Ovary (tissue), 9 donors: ENCODE data around the gene UROC1. TPM values are rescaled to one million over a fixed set of nuclear protein-coding genes. Genes with fewer than 3 reads are reported as not detected.

Source experiments
- DNase-seq, 5 donors: peaks; one replicate each; pipeline ENCODE4 v3.0.0-alpha.2; 2019 to 2020
- H3K27ac ChIP-seq, 2 donors: fragments of 200-600 bp; one replicate each; pipeline versions ENCODE4 v1.5.1 to v1.8.0; 2019 to 2022
- H3K27me3 ChIP-seq: fragments of 200-600 bp; one replicate; pipeline ENCODE4 v1.8.0; 2022
- H3K36me3 ChIP-seq: fragments of 200-600 bp; sonication (generic); one replicate; pipeline ENCODE4 v1.5.1; 2019
- H3K4me1 ChIP-seq: one replicate; pipeline ENCODE4 v1.8.1; 2013; ENCODE audit warnings: mild to moderate bottlenecking, moderate library complexity; ENCODE audit not compliant: insufficient read depth
- H3K4me3 ChIP-seq: fragments of 200-600 bp; sonication (generic); one replicate; pipeline ENCODE4 v1.5.1; 2017
- H3K9me3 ChIP-seq, 2 donors: fragments of 200-600 bp in 1 of 2; sonication (generic) in 1 of 2; one replicate each; pipeline versions ENCODE4 v1.5.1 to v1.8.1; 2013 to 2019; ENCODE audit warnings: mild to moderate bottlenecking in 1 of 2, moderate library complexity in 1 of 2
- EP300 ChIP-seq: sonication (generic); formaldehyde crosslinking; IDR thresholded peaks from one replicate; pipeline ENCODE4 v1.6.1; 2017; ENCODE audit warnings: antibody characterized with exemption
- POLR2A ChIP-seq: fragments of 450-650 bp; IDR thresholded peaks from one replicate; pipeline ENCODE4 v1.6.1; 2017; ENCODE audit warnings: antibody characterized with exemption, mild to moderate bottlenecking, moderate library complexity
- WGBS, 3 donors: extraction: QIAGEN DNeasy Blood & Tissue Kit in 1 of 3; methylation state at CpG; one replicate each; pipeline versions ENCODE4 v1.1.5 to v1.1.7; 2013 to 2017; 5-methylcytosine and 5-hydroxymethylcytosine counted together
- intact Hi-C, 4 donors: fragments of 100-400 bp; cut with DNase I; formaldehyde crosslinking; loops; one replicate each; pipeline versions ENCODE4 v1.11.0 to v1.15.1; 2022 to 2023
- polyA plus RNA-seq, 2 donors: library from polyadenylated mRNA; stranded (reverse); fragments of 200-250 nt in 1 of 2; fragments of 350-450 nt in 1 of 2; fragmentation: Illumina TruSeq in 1 of 2; extraction: RNeasy Lipid Tissue Mini Kit (QIAGEN cat#74804) in 1 of 2; gene quantifications; one replicate each; pipeline ENCODE4 v1.2.3, GENCODE V29; 2013 to 2014
- total RNA-seq, 7 donors: library from RNA; depleted of rRNA in 2 of 7; stranded (reverse); fragments of >200 nt in 2 of 7; fragmentation: NEBNext Ultra II Directional in 3 of 7; extraction: Animal tissue kit (Norgen Biotek cat#: 25700) in 3 of 7; gene quantifications; one replicate each; pipeline versions ENCODE4 v1.1.0 to v1.2.4, GENCODE V29; 2016 to 2023
- TF ChIP-seq, protein P1 (sequence below), 3 donors: fragments of 450-650 bp in 2 of 3; fragments of 200-600 bp in 1 of 3; IDR thresholded peaks; one replicate each; pipeline versions ENCODE4 v1.5.1 to v1.8.0; 2016 to 2022; ENCODE audit warnings: antibody characterized with exemption in 3 of 3, mild to moderate bottlenecking in 1 of 3
- donor health status: DM: no; HTN: no; CAD: no; lungs with moderate emphysema.
- donor health status: DM: no; HTN: no; CAD: no.
- donor health status: Bipolar disorder and iron deficiency.
- donor health status: DM: yes; HTN: yes; CAD: no.
- donor health status: DM: no; HTN: no; CAD: no.
- donor health status: DM: yes; HTN: yes; CAD: no.

The UROC1 gene
- total and polyA plus RNA-seq, 9 donors, result 0.06 to 0.32 (median 0.12) TPM; not detected in 4

DNA sequence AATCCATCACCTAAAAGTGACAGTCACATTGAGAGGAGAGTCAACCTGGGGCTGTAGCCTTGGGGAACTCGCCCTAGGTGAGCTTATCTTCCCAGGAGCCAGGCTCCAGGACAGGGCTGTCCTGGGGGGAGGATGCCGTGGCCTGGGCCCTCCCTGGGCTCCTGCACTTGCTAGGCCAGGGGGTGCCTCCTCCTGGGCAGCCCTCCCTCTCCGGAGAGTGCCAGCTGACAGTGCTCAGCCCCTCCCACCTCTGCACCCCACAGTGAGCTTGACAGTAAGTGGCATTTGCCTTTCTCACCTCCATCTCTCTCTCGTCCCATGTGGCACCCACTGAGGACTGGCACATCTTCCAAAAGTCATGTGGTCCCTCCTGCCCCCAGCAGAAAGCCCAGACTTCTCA lies 19.1 kb downstream of the UROC1 start:
- no peak for DNase-seq
- Histone ChIP-seq H3K4me1 (no peaks in the 10 kb centered on the region), H3K27ac (no peak overlapping the region), H3K9me3 (no peaks in the 10 kb centered on the region), H3K4me3 (no peak overlapping the region), H3K27me3 (no peaks in the 10 kb centered on the region), H3K36me3 (no peaks in the 10 kb centered on the region)
- TF ChIP-seq, protein P1, sequence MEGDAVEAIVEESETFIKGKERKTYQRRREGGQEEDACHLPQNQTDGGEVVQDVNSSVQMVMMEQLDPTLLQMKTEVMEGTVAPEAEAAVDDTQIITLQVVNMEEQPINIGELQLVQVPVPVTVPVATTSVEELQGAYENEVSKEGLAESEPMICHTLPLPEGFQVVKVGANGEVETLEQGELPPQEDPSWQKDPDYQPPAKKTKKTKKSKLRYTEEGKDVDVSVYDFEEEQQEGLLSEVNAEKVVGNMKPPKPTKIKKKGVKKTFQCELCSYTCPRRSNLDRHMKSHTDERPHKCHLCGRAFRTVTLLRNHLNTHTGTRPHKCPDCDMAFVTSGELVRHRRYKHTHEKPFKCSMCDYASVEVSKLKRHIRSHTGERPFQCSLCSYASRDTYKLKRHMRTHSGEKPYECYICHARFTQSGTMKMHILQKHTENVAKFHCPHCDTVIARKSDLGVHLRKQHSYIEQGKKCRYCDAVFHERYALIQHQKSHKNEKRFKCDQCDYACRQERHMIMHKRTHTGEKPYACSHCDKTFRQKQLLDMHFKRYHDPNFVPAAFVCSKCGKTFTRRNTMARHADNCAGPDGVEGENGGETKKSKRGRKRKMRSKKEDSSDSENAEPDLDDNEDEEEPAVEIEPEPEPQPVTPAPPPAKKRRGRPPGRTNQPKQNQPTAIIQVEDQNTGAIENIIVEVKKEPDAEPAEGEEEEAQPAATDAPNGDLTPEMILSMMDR (IDR thresholded peaks at IDR 0.05), result no peak
- TF ChIP-seq EP300, result no peak
- no peak for TF ChIP-seq POLR2A
- intact Hi-C loops, result no loop called here
- 71 to 82% (median 74%) methylated on average over 4 of the region's 4 CpGs for WGBS, 3 donors

DNA sequence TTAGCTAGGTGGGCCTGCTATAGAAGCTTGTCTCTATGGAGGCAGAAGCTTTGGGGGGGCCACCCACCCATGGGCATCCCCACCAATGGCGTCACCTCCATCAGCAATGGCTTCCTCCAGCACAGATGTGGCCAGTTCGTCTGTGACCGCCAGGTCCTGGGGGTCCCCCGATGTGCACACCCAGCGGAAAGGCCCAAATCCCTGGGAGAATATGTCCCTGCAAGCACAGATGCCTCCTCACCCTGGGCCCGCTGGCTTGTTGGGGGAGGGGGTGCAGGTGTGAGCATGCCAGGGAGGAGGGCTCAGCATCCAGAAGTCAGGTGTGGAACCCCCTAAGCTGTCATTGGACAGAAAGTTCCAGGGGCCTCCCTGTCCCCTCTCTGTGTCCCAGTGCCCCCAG lies 19.6 kb downstream of the UROC1 start:
- 91 to 96% (median 94%) methylated on average over 6 of the region's 6 CpGs for WGBS, 3 donors
- Histone ChIP-seq H3K27me3 (no peaks in the 10 kb centered on the region), H3K36me3 (no peaks in the 10 kb centered on the region), H3K9me3 (no peaks in the 10 kb centered on the region), H3K4me3 (no peak overlapping the region), H3K27ac (no peak overlapping the region), H3K4me1 (no peaks in the 10 kb centered on the region)
- DNase-seq, result no peak
- TF ChIP-seq EP300 (no peak), POLR2A (no peak)
- TF ChIP-seq, protein P1 (IDR thresholded peaks at IDR 0.05), result no peak
- intact Hi-C loops, result no loop called here

DNA sequence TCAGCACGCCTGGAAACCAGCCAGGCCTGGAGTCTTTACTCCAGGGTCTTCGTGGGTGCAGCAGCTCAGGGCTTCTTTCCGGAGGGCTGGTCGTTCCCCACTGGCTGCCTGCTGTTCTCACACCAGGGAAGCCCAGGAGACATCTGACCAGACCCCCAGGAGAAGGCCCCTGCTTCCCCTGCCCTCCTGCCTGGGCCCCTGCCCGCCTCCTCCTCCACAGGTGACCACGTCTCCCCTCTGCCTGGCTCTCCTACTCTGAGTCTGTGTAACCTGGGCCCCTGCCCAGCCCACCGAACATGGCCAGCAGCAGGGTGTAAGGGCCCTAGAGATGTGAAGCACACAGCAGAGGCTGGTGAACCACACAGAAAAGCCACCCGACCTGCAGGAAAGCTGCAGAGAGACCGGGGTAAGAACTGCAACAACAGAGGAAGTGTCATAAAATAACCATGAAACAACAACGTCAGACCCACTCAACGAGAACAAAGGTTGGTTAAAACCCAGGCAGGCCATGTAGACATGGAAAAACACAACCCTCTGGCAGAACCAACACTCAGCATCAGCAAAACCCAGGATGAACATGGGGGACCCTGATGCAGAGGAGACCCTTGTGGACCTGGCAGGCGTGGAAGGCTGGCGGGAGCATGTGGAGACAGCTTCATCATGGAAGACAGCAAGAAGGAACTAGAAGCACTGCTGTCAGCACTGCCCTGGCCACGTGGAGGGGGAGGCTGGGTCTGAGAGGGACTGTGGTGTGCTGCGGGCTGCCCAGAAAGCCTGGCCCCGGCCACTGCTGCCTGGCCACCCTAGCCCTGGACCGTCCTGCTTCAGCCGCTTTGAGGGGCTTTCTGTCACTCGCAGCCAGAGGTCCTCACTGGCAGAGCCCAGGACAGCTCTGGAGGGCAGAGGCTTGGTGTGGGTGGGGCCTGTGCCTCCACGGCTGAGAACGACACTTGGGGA lies 20.4 kb downstream of the UROC1 start:
- Histone ChIP-seq H3K4me1 (no peaks in the 10 kb centered on the region), H3K4me3 (no peak overlapping the region), H3K36me3 (no peaks in the 10 kb centered on the region), H3K27ac (no peak overlapping the region), H3K9me3 (no peaks in the 10 kb centered on the region), H3K27me3 (no peaks in the 10 kb centered on the region)
- DNase-seq, result no peak
- intact Hi-C loops, result no loop called here
- no peak for TF ChIP-seq POLR2A
- TF ChIP-seq, protein P1 (IDR thresholded peaks at IDR 0.05), result no peak
- TF ChIP-seq EP300, result no peak
- WGBS, 3 donors, result 70 to 80% (median 72%) methylated on average over 19 to 21 of the region's 21 CpGs

DNA sequence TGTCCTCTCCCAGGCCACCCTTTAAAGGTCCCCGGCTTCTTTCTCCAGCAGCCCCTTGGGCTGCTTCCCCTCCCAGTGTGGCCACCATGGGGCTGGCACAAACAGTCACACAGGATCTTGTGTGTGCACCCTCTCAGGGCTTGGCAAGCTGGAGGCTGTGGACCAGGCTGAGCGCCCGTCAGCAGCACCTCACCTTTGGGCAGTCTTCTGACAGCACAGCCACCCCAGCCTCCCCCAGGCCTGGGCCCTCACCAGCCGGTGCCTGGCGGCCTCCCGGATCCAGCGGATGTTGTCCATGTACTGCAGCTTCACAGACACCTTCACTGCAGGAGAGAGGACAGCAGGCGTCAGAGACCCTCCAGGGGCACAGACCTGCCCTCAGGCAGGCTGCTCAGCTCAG lies 21.8 kb downstream of the UROC1 start:
- intact Hi-C loops, result no loop called here
- Histone ChIP-seq H3K36me3 (no peaks in the 10 kb centered on the region), H3K4me1 (no peaks in the 10 kb centered on the region), H3K4me3 (no peak overlapping the region), H3K27me3 (no peaks in the 10 kb centered on the region), H3K9me3 (no peaks in the 10 kb centered on the region), H3K27ac (no peak overlapping the region)
- 90 to 94% (median 94%) methylated on average over 8 of the region's 8 CpGs for WGBS, 3 donors
- TF ChIP-seq, protein P1 (IDR thresholded peaks at IDR 0.05), result no peak
- TF ChIP-seq EP300 (no peak), POLR2A (no peak)
- no peak for DNase-seq
